PC-3 (cell line): Measurements from ENCODE around the gene ERCC2. TPM values are rescaled to one million over a fixed set of nuclear protein-coding genes. Genes with fewer than 3 reads are reported as not detected.
"Not testable (repeated sequence)": the region's sequence is repeated elsewhere in the genome, so short reads cannot be mapped to it uniquely, and the experiment has no call there.

Experiments
- ATAC-seq: fragments of 200-7000 bp; cut with Tn5 transposase; 2 replicates; pipeline ENCODE4 v1.9.1; 2020; ENCODE audit warnings: mild to moderate bottlenecking, moderate library complexity
- BruUV-seq: library from RNA; stranded (reverse); fragments of 400-500 nt; replicated peaks from 2 replicates; lab custom pipeline; 2021; lab: Mats Ljungman, UMichigan
- CTCF ChIA-PET: fragments of 300-600 bp; sonication (Branson Sonifier 250); formaldehyde crosslinking; loops from one replicate; lab custom pipeline; 2022; ENCODE audit warnings: antibody characterized with exemption; lab: Charles Lee
- POLR2A ChIA-PET: fragments of 300-600 bp; sonication (Branson Sonifier 250); formaldehyde crosslinking; loops from one replicate; lab custom pipeline; 2022; ENCODE audit warnings: antibody characterized with exemption; ENCODE audit not compliant: unreplicated experiment; lab: Charles Lee
- DNase-seq: peaks from one replicate; pipeline ENCODE4 v3.0.0-alpha.2; 2015
- H2AFZ ChIP-seq: fragments of 300-600 bp; sonication (generic); 2 replicates; pipeline ENCODE4 v1.6.0; 2016; ENCODE audit warnings: antibody characterized with exemption, low read length
- H3F3A ChIP-seq: fragments of 300-600 bp; sonication (generic); one replicate; pipeline ENCODE4 v1.6.0; 2017; ENCODE audit warnings: antibody characterized with exemption, low read length, control low read depth, mild to moderate bottlenecking; ENCODE audit not compliant: unreplicated experiment
- H3K27ac ChIP-seq: fragments of 300-600 bp; sonication (generic); 2 replicates; pipeline ENCODE4 v1.5.1; 2016; ENCODE audit warnings: mild to moderate bottlenecking, low read length
- H3K27me3 ChIP-seq: fragments of 300-600 bp; sonication (generic); 2 replicates; pipeline ENCODE4 v1.6.1; 2016; ENCODE audit warnings: low read length, mixed read lengths
- H3K36me3 ChIP-seq: fragments of 300-600 bp; sonication (generic); 2 replicates; pipeline ENCODE4 v1.6.1; 2016; ENCODE audit warnings: low read depth, mixed run types, low read length, mixed read lengths
- H3K4me1 ChIP-seq: fragments of 300-600 bp; sonication (generic); 2 replicates; pipeline ENCODE4 v1.5.1; 2016; ENCODE audit warnings: low read length; ENCODE audit not compliant: insufficient read depth
- H3K4me2 ChIP-seq: fragments of 300-600 bp; sonication (generic); 2 replicates; pipeline ENCODE4 v1.6.0; 2016; ENCODE audit warnings: low read length
- H3K4me3 ChIP-seq: fragments of 300-600 bp; sonication (generic); 2 replicates; pipeline ENCODE4 v1.5.1; 2016; ENCODE audit warnings: mild to moderate bottlenecking, low read length, mixed read lengths
- H3K79me2 ChIP-seq: fragments of 300-600 bp; sonication (generic); 2 replicates; pipeline ENCODE4 v1.6.1; 2017; ENCODE audit warnings: low read length, mixed read lengths
- H3K9ac ChIP-seq: fragments of 300-600 bp; sonication (generic); 2 replicates; pipeline ENCODE4 v1.6.0; 2016; ENCODE audit warnings: mild to moderate bottlenecking, low read length
- H3K9me2 ChIP-seq: fragments of 300-600 bp; sonication (generic); replicated peaks from 2 replicates; pipeline ENCODE4 v1.6.1; 2016; ENCODE audit warnings: mixed run types, low read length, mixed read lengths
- H3K9me3 ChIP-seq: fragments of 300-600 bp; sonication (generic); 2 replicates; pipeline ENCODE4 v1.6.1; 2016; ENCODE audit warnings: low read length, mixed read lengths
- H4K20me1 ChIP-seq: fragments of 300-600 bp; sonication (generic); 2 replicates; pipeline ENCODE4 v1.6.1; 2016; ENCODE audit warnings: low read length, mixed read lengths
- CTCF ChIP-seq: fragments of 300-600 bp; sonication (generic); conservative IDR thresholded peaks from 2 replicates; pipeline ENCODE4 v1.5.1; 2017; ENCODE audit warnings: antibody characterized with exemption, low read depth, mild to moderate bottlenecking, low read length
- EZH2 ChIP-seq: fragments of 300-600 bp; sonication (generic); IDR thresholded peaks from one replicate; pipeline ENCODE4 v1.6.1; 2017; ENCODE audit warnings: antibody characterized with exemption, mild to moderate bottlenecking, low read length; ENCODE audit not compliant: unreplicated experiment
- EZH2phosphoT487 ChIP-seq: fragments of 300-600 bp; sonication (generic); IDR thresholded peaks from 2 replicates; pipeline ENCODE4 v1.6.1; 2018; ENCODE audit warnings: mild to moderate bottlenecking, antibody characterized with exemption, low read length, borderline replicate concordance
- intact Hi-C: fragments of 100-400 bp; cut with micrococcal nuclease; formaldehyde crosslinking; loops from 2 replicates; pipeline ENCODE4 v1.9.0; 2023
- total RNA-seq: library from RNA; depleted of rRNA; stranded (reverse); fragments of >200 nt; gene quantifications from 2 replicates; pipeline ENCODE4 v1.2.3, GENCODE V29; 2014

ERCC2 gene
- total RNA-seq, 1 experiment from 2014 or later, result 48.0 TPM

GRCh38 chr19:45339629-45340028, 30.7 kb downstream of the ERCC2 start:
- Histone ChIP-seq H4K20me1 (no peaks in the 10 kb centered on the region), H3K9me2 (no peaks in the 10 kb centered on the region), H3K27me3 (no peaks in the 10 kb centered on the region), H3K4me3 (no peak overlapping the region), H3K4me2 (no peak overlapping the region), H3K4me1 (peaks cover 10% of the 10 kb centered on the region; the same call in 1 of the 2 replicates), H3F3A (no peaks in the 10 kb centered on the region), H3K9me3 (no peaks in the 10 kb centered on the region), H3K9ac (no peak overlapping the region), H3K36me3 (no peaks in the 10 kb centered on the region), H2AFZ (no peak overlapping the region), H3K27ac (no peak overlapping the region), H3K79me2 (peaks cover 12% of the 10 kb centered on the region; the same call in 1 of the 2 replicates)
- CTCF ChIA-PET, result no interaction called here
- BruUV-seq, result no TSS peak
- no peak for DNase-seq
- intact Hi-C loops, result loop anchor here (10.0 kb wide), 1 partner anchor 245 kb away; the partner anchor contains the start of gene PPP1R37
- POLR2A ChIA-PET, result no interaction called here
- TF ChIP-seq CTCF (no peak), EZH2 (no peak), EZH2phosphoT487 (no peak)
- ATAC-seq, result no peak

GRCh38 chr19:45336696-45337251, 33.6 kb downstream of the ERCC2 start:
- H2AFZ ChIP-seq, result no peak overlapping the region
- CTCF ChIA-PET, result no interaction called here
- H3K27me3 ChIP-seq, result no peaks in the 10 kb centered on the region
- BruUV-seq, result no TSS peak
- H3K9ac ChIP-seq, result no peak overlapping the region
- DNase-seq, result no peak
- H3K27ac ChIP-seq, result no peak overlapping the region
- H3K9me2 ChIP-seq, result no peaks in the 10 kb centered on the region
- H3K79me2 ChIP-seq, result peaks cover 9% of the 10 kb centered on the region; the same call in 1 of the 2 replicates
- H3K36me3 ChIP-seq, result no peaks in the 10 kb centered on the region
- TF ChIP-seq EZH2phosphoT487, result no peak
- TF ChIP-seq EZH2, result no peak
- TF ChIP-seq CTCF, result no peak
- intact Hi-C loops, result loop anchor here (10.0 kb wide), 1 partner anchor 242 kb away; the partner anchor contains the start of gene PPP1R37
- H3K4me1 ChIP-seq, result peaks cover 7% of the 10 kb centered on the region; the same call in 1 of the 2 replicates
- no peaks in the 10 kb centered on the region for H4K20me1 ChIP-seq
- no peak for ATAC-seq
- no peak overlapping the region for H3K4me3 ChIP-seq
- POLR2A ChIA-PET, result no interaction called here
- H3K4me2 ChIP-seq, result no peak overlapping the region
- no peaks in the 10 kb centered on the region for H3K9me3 ChIP-seq
- no peaks in the 10 kb centered on the region for H3F3A ChIP-seq

GRCh38 chr19:45334881-45335280, 35.5 kb downstream of the ERCC2 start:
- ATAC-seq, H3K27ac ChIP-seq, H3K9me3 ChIP-seq, H4K20me1 ChIP-seq, H3K9ac ChIP-seq, H3K27me3 ChIP-seq, H2AFZ ChIP-seq, H3K4me2 ChIP-seq, CTCF ChIA-PET, H3K36me3 ChIP-seq, H3K4me3 ChIP-seq, POLR2A ChIA-PET, H3K79me2 ChIP-seq, H3K4me1 ChIP-seq, H3K9me2 ChIP-seq, DNase-seq, BruUV-seq, H3F3A ChIP-seq: not testable (repeated sequence)
- intact Hi-C loops, result loop anchor here (10.0 kb wide), 1 partner anchor 240 kb away; the partner anchor contains the start of gene PPP1R37
